GM21529 (cell line): ENCODE results near the gene OR2J2.
"Not testable (repeated sequence)": the region's sequence is repeated elsewhere in the genome, so short reads cannot be mapped to it uniquely, and the experiment has no call there.

Experiments used
- ATAC-seq: cut with Tn5 transposase; IDR thresholded peaks from one replicate; pipeline ENCODE4 v1.9.1; 2021; ENCODE audit not compliant: unreplicated experiment

OR2J2 gene

DNA sequence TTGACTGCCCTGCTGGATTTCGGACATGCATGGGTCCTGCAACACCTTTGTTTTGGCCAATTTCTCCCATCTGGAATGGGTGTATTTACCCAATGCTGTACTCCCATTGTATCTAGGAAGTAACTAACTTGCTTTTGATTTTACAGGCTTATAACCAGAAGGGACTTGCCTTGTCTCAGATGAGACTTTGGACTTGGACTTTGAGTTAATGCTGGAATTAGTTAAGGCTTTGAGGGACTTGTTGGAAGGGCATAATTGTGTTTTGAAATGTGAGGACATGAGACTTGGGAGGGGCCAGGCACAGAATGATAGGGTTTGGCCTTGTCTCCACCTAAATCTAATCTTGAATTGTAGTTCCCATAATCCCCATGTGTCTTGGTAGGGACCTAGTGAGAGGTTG is 47.3 kb downstream of the OR2J2 start:
- not testable (repeated sequence) for ATAC-seq
